Astrocyte (in vitro differentiated cells and primary cell): ENCODE data around the gene ALG2. TPM values are rescaled to one million over a fixed set of nuclear protein-coding genes. Genes with fewer than 3 reads are reported as not detected.

Experiments used
- DNase-seq: peaks from one replicate; pipeline ENCODE4 v3.0.0-alpha.2; 2010; ENCODE audit warnings: low read depth
- FAIRE-seq: peaks from 2 replicates; lab custom pipeline; 2011; peaks lifted over from hg19 to GRCh38; lab: Jason Lieb, UNC
- H2AFZ ChIP-seq: 2 replicates; pipeline ENCODE4 v1.6.0; 2012; ENCODE audit warnings: low read depth, low read length, inconsistent platforms
- H3K27ac ChIP-seq: 2 replicates; pipeline ENCODE4 v1.5.1; 2011; ENCODE audit warnings: low read depth, low read length, inconsistent platforms
- H3K27me3 ChIP-seq: 2 replicates; pipeline ENCODE4 v1.6.0; 2011; ENCODE audit warnings: low read length, inconsistent platforms; ENCODE audit not compliant: insufficient read depth
- H3K36me3 ChIP-seq: 2 replicates; pipeline ENCODE4 v1.5.1; 2011; ENCODE audit warnings: low read length, inconsistent platforms; ENCODE audit not compliant: insufficient read depth
- H3K4me1 ChIP-seq: 2 replicates; pipeline ENCODE4 v1.5.1; 2011; ENCODE audit warnings: low read length, inconsistent platforms; ENCODE audit not compliant: insufficient read depth
- H3K4me2 ChIP-seq: 2 replicates; pipeline ENCODE4 v1.6.0; 2012; ENCODE audit warnings: low read length, inconsistent platforms
- H3K4me3 ChIP-seq: 2 replicates; pipeline ENCODE4 v1.5.1; 2011; ENCODE audit warnings: low read depth, mild to moderate bottlenecking, low read length, inconsistent platforms; ENCODE audit not compliant: insufficient read depth
- H3K79me2 ChIP-seq: 2 replicates; pipeline ENCODE4 v1.6.0; 2012; ENCODE audit warnings: mild to moderate bottlenecking, low read length, inconsistent platforms; ENCODE audit not compliant: insufficient read depth
- H3K9ac ChIP-seq: 2 replicates; pipeline ENCODE4 v1.6.0; 2012; ENCODE audit warnings: mild to moderate bottlenecking, low read length, inconsistent platforms
- H3K9me3 ChIP-seq: 2 replicates; pipeline ENCODE4 v1.5.1; 2012; ENCODE audit warnings: low read depth, mild to moderate bottlenecking, low read length, inconsistent platforms; ENCODE audit not compliant: insufficient read depth
- H4K20me1 ChIP-seq: 2 replicates; pipeline ENCODE4 v1.6.0; 2012; ENCODE audit warnings: low read length, inconsistent platforms; ENCODE audit not compliant: insufficient read depth
- H3K27ac Mint-ChIP-seq: one replicate; pipeline ENCODE4 v1.8.0; 2021; ENCODE audit warnings: mild to moderate bottlenecking, mixed read lengths; ENCODE audit not compliant: unreplicated experiment
- H3K27me3 Mint-ChIP-seq: one replicate; pipeline ENCODE4 v1.8.0; 2021; ENCODE audit warnings: low read depth, mixed read lengths; ENCODE audit not compliant: unreplicated experiment
- H3K36me3 Mint-ChIP-seq: one replicate; pipeline ENCODE4 v1.8.0; 2021; ENCODE audit warnings: low read depth, mixed read lengths; ENCODE audit not compliant: unreplicated experiment
- H3K4me1 Mint-ChIP-seq: one replicate; pipeline ENCODE4 v1.8.0; 2021; ENCODE audit warnings: low read depth, mixed read lengths; ENCODE audit not compliant: unreplicated experiment
- H3K4me3 Mint-ChIP-seq: one replicate; pipeline ENCODE4 v1.8.0; 2021; ENCODE audit warnings: mild to moderate bottlenecking, moderate library complexity, mixed read lengths; ENCODE audit not compliant: unreplicated experiment
- H3K9me3 Mint-ChIP-seq: one replicate; pipeline ENCODE4 v1.8.0; 2021; ENCODE audit warnings: mild to moderate bottlenecking, mixed read lengths; ENCODE audit not compliant: unreplicated experiment
- CTCF ChIP-seq: IDR thresholded peaks from 2 replicates; pipeline ENCODE4 v1.5.1; 2011; ENCODE audit warnings: low read depth, mild to moderate bottlenecking, inconsistent platforms, low read length, moderate library complexity; ENCODE audit not compliant: insufficient read depth
- EZH2 ChIP-seq: IDR thresholded peaks from 2 replicates; pipeline ENCODE4 v1.6.1; 2012; ENCODE audit warnings: mild to moderate bottlenecking, low read length, inconsistent platforms; ENCODE audit not compliant: insufficient read depth
- total RNA-seq: library from RNA; stranded (reverse); gene quantifications from 2 replicates; pipeline ENCODE4 v1.2.1, GENCODE V29; 2021

The ALG2 gene
- total RNA-seq, 1 donor from 2014 or later = 33.3 TPM

- Mint-ChIP-seq H3K4me1 (peaks cover 22% of the 10 kb centered on the region), H3K9me3 (no peaks in the 10 kb centered on the region), H3K27me3 (no peaks in the 10 kb centered on the region), H3K4me3 (no peak overlapping the region), H3K36me3 (peaks cover 16% of the 10 kb centered on the region), H3K27ac (no peak overlapping the region)
- Histone ChIP-seq H3K9ac (no peak overlapping the region), H3K9me3 (no peaks in the 10 kb centered on the region), H3K27ac (no peak overlapping the region), H3K4me1 (peaks cover 21% of the 10 kb centered on the region), H4K20me1 (peaks cover 66% of the 10 kb centered on the region), H3K27me3 (no peaks in the 10 kb centered on the region), H2AFZ (no peak overlapping the region), H3K79me2 (peaks cover 73% of the 10 kb centered on the region), H3K4me3 (no peak overlapping the region), H3K4me2 (no peak overlapping the region), H3K36me3 (peaks cover 58% of the 10 kb centered on the region)
- TF ChIP-seq CTCF = no peak
- TF ChIP-seq EZH2 = no peak
- no peak for DNase-seq
- FAIRE-seq = no peak
Measured at GRCh38 chr9:99226054-99226453, 4.3 kb upstream of the ALG2 start.

- H3K36me3 ChIP-seq = peaks cover 45% of the 10 kb centered on the region
- peaks cover 12% of the 10 kb centered on the region for H3K36me3 Mint-ChIP-seq
- no peaks in the 10 kb centered on the region for H3K27me3 ChIP-seq
- DNase-seq = no peak
- H3K9ac ChIP-seq = no peak overlapping the region
- H3K27me3 Mint-ChIP-seq = no peaks in the 10 kb centered on the region
- peaks cover 28% of the 10 kb centered on the region for H3K4me1 Mint-ChIP-seq
- peaks cover 26% of the 10 kb centered on the region for H3K4me1 ChIP-seq
- no peak overlapping the region for H3K27ac Mint-ChIP-seq
- TF ChIP-seq EZH2 (no peak), CTCF (no peak)
- H3K4me3 ChIP-seq = no peak overlapping the region
- no peak overlapping the region for H2AFZ ChIP-seq
- H4K20me1 ChIP-seq = peaks cover 68% of the 10 kb centered on the region
- peak overlapping the region; percentile 96 for H3K4me3 Mint-ChIP-seq
- H3K9me3 Mint-ChIP-seq = no peaks in the 10 kb centered on the region
- no peak for FAIRE-seq
- peak overlapping the region; percentile 93 for H3K4me2 ChIP-seq
- peaks cover 89% of the 10 kb centered on the region for H3K79me2 ChIP-seq
- H3K27ac ChIP-seq = no peak overlapping the region
- H3K9me3 ChIP-seq = no peaks in the 10 kb centered on the region
Measured at GRCh38 chr9:99224445-99224844, 2.7 kb upstream of the ALG2 start.

- Mint-ChIP-seq H3K27ac (peak overlapping the region; percentile 100), H3K9me3 (no peaks in the 10 kb centered on the region), H3K27me3 (no peaks in the 10 kb centered on the region), H3K4me1 (peaks cover 34% of the 10 kb centered on the region), H3K4me3 (peak overlapping the region; percentile 96), H3K36me3 (peaks cover 9% of the 10 kb centered on the region)
- H3K9me3 ChIP-seq = no peaks in the 10 kb centered on the region
- H3K36me3 ChIP-seq = peaks cover 29% of the 10 kb centered on the region
- no peaks in the 10 kb centered on the region for H3K27me3 ChIP-seq
- peak overlapping the region; percentile 99 for H3K9ac ChIP-seq
- H4K20me1 ChIP-seq = peaks cover 70% of the 10 kb centered on the region
- FAIRE-seq (no peak), DNase-seq (peak; percentile 6)
- peaks cover 26% of the 10 kb centered on the region for H3K4me1 ChIP-seq
- H3K79me2 ChIP-seq = peaks cover 96% of the 10 kb centered on the region
- H3K4me3 ChIP-seq = peak overlapping the region; percentile 99
- peak overlapping the region; percentile 93 for H3K4me2 ChIP-seq
- peak overlapping the region; percentile 100 for H3K27ac ChIP-seq
- H2AFZ ChIP-seq = peak overlapping the region; percentile 91
- TF ChIP-seq EZH2 (no peak), CTCF (no peak)
Measured at GRCh38 chr9:99222416-99223270, 901 bp upstream of the ALG2 start.
